Measurements from ENCODE around the gene PAPOLG. TPM values are rescaled to one million over a fixed set of nuclear protein-coding genes. Genes with fewer than 3 reads are reported as not detected.

PAPOLG gene
- total and polyA plus RNA-seq, 2 of the 13 experiments (the other 11 are each of a cell fraction or from before 2014, with no cell fraction given): 10.1 to 10.4 TPM

DNA sequence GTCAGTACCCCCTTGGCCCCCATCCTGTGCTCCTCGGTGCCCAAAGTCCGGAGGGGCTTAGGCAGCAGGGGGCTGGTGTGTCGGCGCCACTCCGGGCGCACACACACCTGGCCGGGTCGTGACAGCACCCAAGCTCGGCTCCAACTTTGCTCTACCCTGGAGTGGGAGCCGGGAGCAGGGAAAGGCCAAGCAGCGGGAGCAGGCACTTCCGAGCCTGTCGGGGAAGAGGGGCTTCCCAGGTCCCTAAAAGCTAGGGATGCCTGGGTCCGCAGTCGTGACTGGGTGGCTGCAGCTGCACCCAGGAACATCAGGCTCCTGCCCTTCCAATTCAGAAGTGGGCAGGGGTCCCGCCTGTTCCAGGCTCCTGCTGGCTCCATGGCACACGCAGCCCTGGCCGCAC, 48.4 kb downstream of the PAPOLG start:
- no peak overlapping the region for H3K4me3 ChIP-seq (replicated peaks in 1 of 3; ENCODE audit: insufficient read depth in 1 of 3, low read depth in 2 of 3, low read length in 3 of 3)
- H3K36me3 ChIP-seq (replicated peaks in 1 of 2; ENCODE audit: control insufficient read depth in 1 of 2, insufficient read depth in 2 of 2, low read length in 2 of 2): no peaks in the 10 kb centered on the region; a peak in 2 of 5 replicates
- BruUV-seq (replicated peaks): no TSS peak
- 98% methylated on average over 16 of the region's 18 CpGs for WGBS (ENCODE audit: low lambda C conversion rate)
- FAIRE-seq: no peak
- no peaks in the 10 kb centered on the region for H3K9me3 ChIP-seq (ENCODE audit: low read length)
- TF ChIP-seq AGO2 (optimal IDR thresholded peaks at IDR 0.05; ENCODE audit: low read depth, low read length) (peak; percentile 67), FOSL2 (CRISPR knock-in tag; IDR thresholded peaks at IDR 0.05) (no peak), HNRNPLL (IDR thresholded peaks at IDR 0.05; ENCODE audit: low read depth, low read length, poor library complexity, severe bottlenecking) (peak; percentile 22)
- TF ChIP-seq, protein P1, sequence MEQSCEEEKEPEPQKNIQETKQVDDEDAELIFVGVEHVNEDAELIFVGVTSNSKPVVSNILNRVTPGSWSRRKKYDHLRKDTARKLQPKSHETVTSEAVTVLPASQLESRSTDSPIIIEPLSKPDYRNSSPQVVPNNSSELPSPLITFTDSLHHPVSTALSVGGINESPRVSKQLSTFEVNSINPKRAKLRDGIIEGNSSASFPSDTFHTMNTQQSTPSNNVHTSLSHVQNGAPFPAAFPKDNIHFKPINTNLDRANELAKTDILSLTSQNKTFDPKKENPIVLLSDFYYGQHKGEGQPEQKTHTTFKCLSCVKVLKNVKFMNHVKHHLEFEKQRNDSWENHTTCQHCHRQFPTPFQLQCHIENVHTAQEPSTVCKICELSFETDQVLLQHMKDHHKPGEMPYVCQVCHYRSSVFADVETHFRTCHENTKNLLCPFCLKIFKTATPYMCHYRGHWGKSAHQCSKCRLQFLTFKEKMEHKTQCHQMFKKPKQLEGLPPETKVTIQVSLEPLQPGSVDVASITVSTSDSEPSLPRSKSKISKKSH (CRISPR knock-in tag; IDR thresholded peaks at IDR 0.05; ENCODE audit: borderline replicate concordance): 0 out of 2 replicates have a peak, but pooled peaks have one; percentile 30
- H3K79me2 ChIP-seq (ENCODE audit: insufficient read depth, low read length): no peaks in the 10 kb centered on the region
- H3K4me2 ChIP-seq (ENCODE audit: low read depth, low read length): no peak overlapping the region
- H3K9ac ChIP-seq (ENCODE audit: insufficient read depth, low read depth, low read length): no peak overlapping the region
- no peak overlapping the region for H3K27ac ChIP-seq (ENCODE audit: extremely low read length, insufficient read depth, low read length)
- in situ Hi-C loops (cut with HindIII; ENCODE audit: extremely low pct_ligation_motif_present, low pct_unique_long_range_greater_than_20kb) (no loop called here), intact Hi-C loops (cut with micrococcal nuclease; ENCODE audit: unreplicated experiment) (no loop called here)
- H2AFZ ChIP-seq (ENCODE audit: low read length): no peak overlapping the region
- H4K20me1 ChIP-seq (ENCODE audit: insufficient read depth, low read length): no peaks in the 10 kb centered on the region
- CTCF ChIA-PET (ENCODE audit: low intra/inter-chr PET ratio, low total read pairs): no interaction called here
- no peak for DNase-seq (ENCODE audit: low spot score)
- no peaks in the 10 kb centered on the region for H3K27me3 ChIP-seq (ENCODE audit: control insufficient read depth in 1 of 2, insufficient read depth in 2 of 2, low read length in 2 of 2)
- ATAC-seq: no peak
- POLR2A ChIA-PET: no interaction called here
- peaks cover 35% of the 10 kb centered on the region for H3K4me1 ChIP-seq (ENCODE audit: insufficient read depth, low read length)

DNA sequence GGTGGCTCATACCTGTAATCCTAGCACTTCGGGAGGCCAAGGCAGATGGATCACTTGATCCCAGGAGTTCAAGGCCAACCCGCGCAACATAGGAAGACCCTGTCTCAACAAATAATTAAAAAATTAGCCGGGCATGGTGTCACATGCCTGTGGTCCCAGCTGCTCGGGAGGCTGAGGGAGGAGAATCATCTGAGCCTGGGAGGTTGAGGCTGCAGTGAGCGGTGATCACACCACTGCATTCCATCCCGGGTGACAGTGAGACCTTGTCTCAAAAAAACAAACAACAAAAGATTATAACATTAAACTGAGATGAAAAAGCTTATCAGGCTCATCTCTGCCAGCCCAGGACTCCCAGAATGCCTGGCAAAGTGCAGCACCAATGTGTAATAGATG, 50.5 kb downstream of the PAPOLG start:
- TF ChIP-seq, protein P2, sequence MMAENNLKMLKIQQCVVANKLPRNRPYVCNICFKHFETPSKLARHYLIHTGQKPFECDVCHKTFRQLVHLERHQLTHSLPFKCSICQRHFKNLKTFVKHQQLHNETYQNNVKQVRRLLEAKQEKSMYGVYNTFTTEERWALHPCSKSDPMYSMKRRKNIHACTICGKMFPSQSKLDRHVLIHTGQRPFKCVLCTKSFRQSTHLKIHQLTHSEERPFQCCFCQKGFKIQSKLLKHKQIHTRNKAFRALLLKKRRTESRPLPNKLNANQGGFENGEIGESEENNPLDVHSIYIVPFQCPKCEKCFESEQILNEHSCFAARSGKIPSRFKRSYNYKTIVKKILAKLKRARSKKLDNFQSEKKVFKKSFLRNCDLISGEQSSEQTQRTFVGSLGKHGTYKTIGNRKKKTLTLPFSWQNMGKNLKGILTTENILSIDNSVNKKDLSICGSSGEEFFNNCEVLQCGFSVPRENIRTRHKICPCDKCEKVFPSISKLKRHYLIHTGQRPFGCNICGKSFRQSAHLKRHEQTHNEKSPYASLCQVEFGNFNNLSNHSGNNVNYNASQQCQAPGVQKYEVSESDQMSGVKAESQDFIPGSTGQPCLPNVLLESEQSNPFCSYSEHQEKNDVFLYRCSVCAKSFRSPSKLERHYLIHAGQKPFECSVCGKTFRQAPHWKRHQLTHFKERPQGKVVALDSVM (CRISPR knock-in tag; IDR thresholded peaks at IDR 0.05): peak; percentile 55; the same call in 1 of the 2 replicates
- no peak for TF ChIP-seq GATAD1 (CRISPR knock-in tag; IDR thresholded peaks at IDR 0.05)
- CTCF ChIA-PET (ENCODE audit: low intra/inter-chr PET ratio, low total read pairs): no interaction called here
- Histone ChIP-seq H3K27me3 (ENCODE audit: control insufficient read depth in 1 of 2, insufficient read depth in 2 of 2, low read length in 2 of 2) (no peaks in the 10 kb centered on the region), H3K4me2 (ENCODE audit: low read depth, low read length) (peak overlapping the region; percentile 0; the same call in 1 of the 2 replicates), H3K27ac (ENCODE audit: extremely low read length, insufficient read depth, low read length) (no peak overlapping the region), H3K9me3 (ENCODE audit: low read length) (no peaks in the 10 kb centered on the region), H3K79me2 (ENCODE audit: insufficient read depth, low read length) (no peaks in the 10 kb centered on the region), H3K9ac (ENCODE audit: insufficient read depth, low read depth, low read length) (no peak overlapping the region), H4K20me1 (ENCODE audit: insufficient read depth, low read length) (no peaks in the 10 kb centered on the region), H3K4me3 (replicated peaks in 1 of 3; ENCODE audit: insufficient read depth in 1 of 3, low read depth in 2 of 3, low read length in 3 of 3) (no peak overlapping the region), H3K36me3 (replicated peaks in 1 of 2; ENCODE audit: control insufficient read depth in 1 of 2, insufficient read depth in 2 of 2, low read length in 2 of 2) (no peaks in the 10 kb centered on the region), H2AFZ (ENCODE audit: low read length) (no peak overlapping the region), H3K4me1 (ENCODE audit: insufficient read depth, low read length) (peaks cover 35% of the 10 kb centered on the region)
- POLR2A ChIA-PET: no interaction called here
- no peak for DNase-seq (ENCODE audit: low spot score)
- in situ Hi-C loops (cut with HindIII; ENCODE audit: extremely low pct_ligation_motif_present, low pct_unique_long_range_greater_than_20kb): loop anchor here (5.0 kb wide), 1 partner anchor 191 kb away; no protein-coding TSS in a partner anchor
- intact Hi-C loops (cut with micrococcal nuclease; ENCODE audit: unreplicated experiment): loop anchor here (5.0 kb wide), 1 partner anchor 76 kb away; the partner anchor contains the start of gene REL
- 65% methylated on average over 7 of the region's 7 CpGs for WGBS (ENCODE audit: low lambda C conversion rate)
- ATAC-seq: no peak
- FAIRE-seq: no peak
- BruUV-seq (replicated peaks): no TSS peak

All from HepG2 (cell line).